GM12801 (cell line): ENCODE data around the gene SLC27A1.

ENCODE experiments used
- CTCF ChIP-seq: IDR thresholded peaks from one replicate; pipeline ENCODE4 v1.5.1; 2011; ENCODE audit warnings: control low read depth; ENCODE audit not compliant: insufficient read length; ENCODE audit errors: extremely low read depth

The SLC27A1 gene

GRCh38 chr19:17542793-17543582 lies 72.7 kb downstream of the SLC27A1 start:
- TF ChIP-seq CTCF, result no peak

GRCh38 chr19:17543986-17544385 lies 73.7 kb downstream of the SLC27A1 start:
- no peak for TF ChIP-seq CTCF

GRCh38 chr19:17544418-17544817 lies 74.1 kb downstream of the SLC27A1 start:
- TF ChIP-seq CTCF, result no peak

- no peak for TF ChIP-seq CTCF
Measured at GRCh38 chr19:17548145-17548544, 77.8 kb downstream of the SLC27A1 start.

GRCh38 chr19:17549085-17549740 lies 78.9 kb downstream of the SLC27A1 start:
- TF ChIP-seq CTCF, result no peak

- TF ChIP-seq CTCF, result no peak
Measured at GRCh38 chr19:17550076-17550667, 79.8 kb downstream of the SLC27A1 start.

GRCh38 chr19:17553256-17553655 lies 82.9 kb downstream of the SLC27A1 start:
- TF ChIP-seq CTCF, result no peak
